HG02571 (cell line): Measurements from ENCODE around the gene EPS8L2.

ENCODE experiments used
- ATAC-seq: cut with Tn5 transposase; IDR thresholded peaks from one replicate; pipeline ENCODE4 v1.9.1; 2021; ENCODE audit warnings: mild to moderate bottlenecking, moderate library complexity; ENCODE audit not compliant: unreplicated experiment

The EPS8L2 gene

DNA sequence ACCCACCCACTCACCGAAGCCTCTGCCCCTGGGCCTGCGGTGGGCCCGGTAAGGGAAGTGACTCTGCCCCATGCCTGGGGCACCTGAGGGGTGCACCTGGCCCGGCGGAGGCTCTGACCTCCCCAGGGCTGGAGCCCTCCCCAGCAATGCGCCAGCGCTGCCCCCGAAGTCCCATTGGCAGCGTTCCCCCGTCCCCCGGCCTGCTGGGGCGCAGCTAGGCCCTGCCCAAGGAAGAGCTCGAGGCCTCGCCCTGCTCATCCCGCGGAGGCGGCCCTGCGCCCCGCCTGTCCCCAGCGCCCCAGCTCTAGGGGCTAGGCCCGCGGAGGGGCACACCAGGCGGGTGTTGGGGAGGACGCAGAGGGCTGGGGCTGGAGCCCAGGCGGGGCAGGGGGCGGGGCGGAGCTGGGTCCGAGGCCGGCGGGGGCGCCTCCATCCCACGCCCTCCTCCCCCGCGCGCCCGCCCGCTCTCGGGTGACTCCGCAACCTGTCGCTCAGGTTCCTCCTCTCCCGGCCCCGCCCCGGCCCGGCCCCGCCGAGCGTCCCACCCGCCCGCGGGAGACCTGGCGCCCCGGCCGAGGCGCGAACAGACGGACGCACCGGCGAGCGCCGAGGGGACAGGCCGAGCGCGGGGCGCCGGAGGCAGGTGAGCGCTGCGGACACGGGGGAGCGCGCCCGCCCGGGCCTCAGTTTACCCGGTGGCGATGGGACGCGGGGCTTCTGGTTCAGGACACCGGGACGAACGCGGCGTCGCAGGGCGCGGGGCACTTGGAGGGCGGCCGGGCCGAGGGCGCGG is at the start of gene EPS8L2:
EPS8L2 (plus strand) TSS at position 586 of the 793 bp plus-strand sequence. CDS start 3,177 bp downstream, outside the sequence.
- ATAC-seq: no peak

- ATAC-seq: no peak
Measured at GRCh38 chr11:656426-656825, 49.6 kb upstream of the EPS8L2 start.

- no peak for ATAC-seq
Measured at GRCh38 chr11:656866-657265, 49.2 kb upstream of the EPS8L2 start.

DNA sequence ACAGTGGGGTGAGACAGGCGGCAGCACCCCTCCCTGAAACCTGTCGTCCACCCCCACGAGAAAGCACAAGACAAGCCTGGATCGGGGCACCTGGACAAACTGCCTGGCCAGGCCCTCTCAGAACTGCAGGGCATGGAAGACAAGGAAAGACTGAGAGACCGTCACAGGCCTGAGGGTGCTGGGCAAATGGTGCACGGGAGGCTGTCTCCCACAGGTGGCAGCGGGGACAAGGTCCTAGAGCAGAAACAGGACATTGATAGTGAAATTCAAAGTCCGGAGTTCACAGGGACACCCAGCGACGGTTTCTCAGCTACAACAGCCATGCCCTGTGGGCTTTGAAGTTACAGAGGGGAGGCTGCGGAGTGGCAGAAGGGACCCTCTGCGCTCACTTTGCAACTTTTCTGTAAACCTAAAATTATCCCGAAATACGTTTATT is 48.3 kb upstream of the EPS8L2 start:
- ATAC-seq: no peak

DNA sequence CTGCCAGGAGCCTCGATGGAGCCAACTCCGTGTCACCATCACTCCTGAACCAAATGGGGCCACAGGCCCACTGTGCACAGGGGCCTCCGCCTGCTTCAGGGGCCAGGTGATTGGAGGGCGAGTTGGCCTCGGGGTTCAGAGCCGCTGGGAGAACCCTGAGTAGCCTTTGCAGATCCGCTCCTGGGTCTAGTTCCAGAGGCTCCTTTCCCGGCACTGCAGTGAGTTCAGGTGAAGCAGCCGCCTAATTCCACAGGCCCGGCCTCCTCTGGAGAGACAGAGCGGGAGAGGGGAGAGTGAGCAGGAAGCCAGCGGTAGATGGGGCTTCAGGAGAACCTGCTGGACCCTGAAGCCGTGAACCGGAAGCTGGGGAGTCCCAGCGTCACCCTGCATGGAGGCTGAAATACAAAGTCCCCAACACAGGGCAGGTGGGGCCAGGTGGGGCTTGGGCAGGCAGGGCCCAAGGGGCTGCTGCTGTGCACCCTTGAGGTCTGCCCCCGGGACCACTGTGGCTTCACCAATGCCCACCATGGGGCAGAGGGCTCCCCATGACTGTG is 46.4 kb upstream of the EPS8L2 start:
- ATAC-seq: no peak

GRCh38 chr11:660281-660680 is 45.8 kb upstream of the EPS8L2 start:
- ATAC-seq: no peak

GRCh38 chr11:660681-661444 is 45.2 kb upstream of the EPS8L2 start:
- no peak for ATAC-seq

DNA sequence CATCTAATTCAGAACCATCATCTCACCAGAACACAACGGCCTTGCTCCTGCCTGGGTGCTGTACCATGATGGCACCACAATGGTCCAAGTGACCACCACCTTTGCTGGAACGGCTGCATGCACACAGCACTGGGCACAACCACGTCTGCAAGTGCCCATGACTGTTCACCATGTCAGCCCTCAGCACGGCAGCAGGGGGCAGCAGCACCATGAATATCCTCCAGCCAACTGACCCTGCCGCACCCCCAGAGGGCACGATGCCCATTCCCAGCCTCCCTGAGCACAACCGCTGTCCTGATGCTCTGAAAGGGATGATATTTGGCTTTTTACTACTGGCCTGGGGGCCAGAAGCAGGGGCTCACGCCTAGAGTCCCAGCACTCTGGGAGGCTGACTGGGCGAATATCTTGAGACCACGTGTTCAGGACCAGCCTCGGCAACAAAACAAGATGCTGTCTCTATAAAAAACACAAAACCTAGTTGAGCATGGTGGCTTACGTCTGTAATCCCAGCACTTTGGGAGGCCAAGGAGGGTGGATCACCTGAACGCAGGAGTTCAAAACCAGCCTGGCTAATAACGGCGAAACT is 43.2 kb upstream of the EPS8L2 start:
- no peak for ATAC-seq

DNA sequence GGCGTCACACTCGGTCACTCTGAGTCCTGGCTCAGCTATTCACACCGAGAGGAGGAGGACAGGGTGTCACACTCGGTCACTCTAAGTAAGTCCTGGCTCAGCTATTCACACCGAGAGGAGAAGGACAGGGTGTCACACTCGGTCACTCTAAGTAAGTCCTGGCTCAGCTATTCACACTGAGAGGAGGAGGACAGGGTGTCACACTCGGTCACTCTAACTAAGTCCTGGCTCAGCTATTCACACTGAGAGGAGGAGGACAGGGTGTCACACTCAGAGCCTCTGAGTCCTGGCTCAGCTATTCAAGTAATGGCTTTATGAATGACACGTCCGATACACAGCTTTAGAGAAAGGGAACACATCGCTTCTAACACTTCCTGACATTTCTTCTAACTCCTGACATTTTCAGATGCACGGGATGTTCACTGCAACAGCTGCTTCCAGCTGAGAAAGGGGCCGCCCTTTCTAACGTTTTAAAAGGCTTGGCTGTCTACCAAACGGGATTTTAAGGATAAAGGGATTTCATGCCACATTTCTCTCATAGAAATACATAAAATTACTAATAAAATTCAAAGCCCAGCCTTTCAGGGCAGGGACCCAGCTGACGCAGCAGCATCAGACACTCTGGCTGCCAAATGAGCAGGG is 40.8 kb upstream of the EPS8L2 start:
- no peak for ATAC-seq

GRCh38 chr11:665704-666281 is 40.2 kb upstream of the EPS8L2 start:
- ATAC-seq: no peak

DNA sequence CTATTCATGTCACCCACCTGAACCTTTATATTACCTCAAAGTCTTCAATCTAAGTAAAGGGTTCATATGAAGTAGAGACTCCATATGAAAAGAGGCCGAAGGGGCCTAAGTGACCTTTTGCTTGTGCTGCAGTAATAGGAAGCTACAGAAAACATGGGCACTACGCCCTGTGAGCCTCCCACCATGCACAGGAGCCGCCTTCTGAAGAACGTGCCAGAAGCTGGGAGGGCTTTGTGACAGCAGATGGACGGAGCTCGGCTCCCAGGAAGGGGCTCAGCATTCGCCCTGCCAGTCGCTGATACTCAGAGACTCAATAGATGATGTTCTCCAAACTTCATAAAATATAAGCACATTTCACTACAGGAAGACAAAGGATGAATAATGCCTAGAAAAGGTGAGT is 32.2 kb upstream of the EPS8L2 start:
- no peak for ATAC-seq

DNA sequence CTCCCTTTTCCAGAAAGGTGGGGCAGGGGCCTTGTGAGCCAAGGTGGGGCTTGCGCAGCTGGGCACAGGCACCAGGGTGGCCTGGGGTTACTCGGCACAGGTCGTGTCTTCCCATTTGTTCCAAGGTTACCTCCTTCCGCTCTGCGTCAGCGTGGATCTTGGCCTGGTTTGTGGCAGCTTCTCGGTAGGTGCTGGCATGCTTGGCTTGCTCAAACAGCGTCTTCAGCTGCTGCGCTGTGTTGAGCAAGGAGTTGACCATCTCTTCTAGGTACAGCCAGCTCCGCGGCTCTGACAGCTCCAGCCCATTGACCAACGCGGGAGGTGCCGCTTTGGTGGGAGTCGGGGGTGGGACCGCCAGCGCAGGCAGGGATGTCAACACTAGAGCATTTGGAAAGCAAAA is 31.6 kb upstream of the EPS8L2 start:
- ATAC-seq: no peak

- ATAC-seq: no peak
Measured at GRCh38 chr11:678297-678696, 27.7 kb upstream of the EPS8L2 start.

DNA sequence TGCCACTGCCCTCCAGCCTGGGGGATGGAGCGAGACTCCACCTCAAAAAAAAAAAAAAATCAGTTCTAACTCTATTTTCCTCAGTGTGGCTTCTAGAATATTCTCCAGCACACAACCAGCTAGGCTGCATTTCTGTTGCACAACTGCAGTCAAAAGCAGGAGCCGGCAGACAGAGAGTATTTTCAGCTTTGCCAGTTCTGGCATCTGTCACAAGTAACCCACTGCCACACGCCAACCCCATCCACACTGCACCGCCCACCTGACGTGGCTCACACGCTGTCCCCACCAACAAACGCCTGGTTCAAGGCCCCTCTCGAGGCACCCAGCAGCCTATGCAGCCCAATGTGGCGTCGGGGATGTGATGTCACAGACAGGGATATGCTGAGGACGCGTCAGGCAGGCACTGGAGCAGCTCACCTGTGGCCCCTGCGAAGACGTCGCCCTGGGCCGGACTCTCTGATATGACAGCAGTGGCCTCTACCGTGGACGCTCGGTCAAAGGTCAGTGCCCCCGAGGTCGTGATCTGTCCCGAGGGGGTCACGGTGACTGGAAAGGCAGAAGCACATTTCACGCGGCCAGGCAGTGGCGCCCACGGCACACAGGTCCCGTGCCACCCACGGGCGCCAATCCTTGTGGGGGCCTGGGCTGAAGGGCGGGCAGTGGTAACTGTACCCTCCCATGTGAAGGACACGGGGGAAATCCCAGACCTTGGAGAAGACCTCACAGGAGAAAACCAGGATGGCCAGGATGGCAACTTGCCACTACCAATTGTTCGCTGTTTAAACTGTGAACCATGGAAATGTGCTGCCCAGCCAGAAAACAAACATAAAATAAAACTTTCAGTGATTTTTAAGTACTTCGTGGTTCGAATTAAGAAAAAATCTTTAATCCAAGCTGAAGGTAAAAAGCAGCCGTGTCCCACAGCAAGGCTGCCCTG is 26.5 kb upstream of the EPS8L2 start:
- ATAC-seq: no peak

DNA sequence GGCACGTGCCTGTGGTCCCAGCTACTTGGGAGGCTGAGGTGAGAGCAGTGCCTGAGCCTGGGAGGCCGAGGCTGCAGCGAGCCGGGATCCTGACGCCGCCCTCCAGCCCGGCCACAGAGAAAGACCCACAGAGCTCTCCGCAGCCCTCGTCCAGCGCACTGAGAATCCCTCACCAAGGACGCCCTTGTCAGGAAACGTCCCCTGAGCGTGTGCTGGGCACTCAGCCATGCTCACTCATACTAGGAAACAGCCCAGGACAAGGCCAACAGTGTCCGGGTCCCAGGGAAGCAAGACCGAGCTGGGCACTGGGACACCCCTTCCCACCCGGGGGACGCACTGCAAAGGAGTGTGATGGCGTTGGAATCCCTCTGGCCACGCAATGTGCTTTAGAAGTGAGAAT is 25.6 kb upstream of the EPS8L2 start:
- no peak for ATAC-seq

DNA sequence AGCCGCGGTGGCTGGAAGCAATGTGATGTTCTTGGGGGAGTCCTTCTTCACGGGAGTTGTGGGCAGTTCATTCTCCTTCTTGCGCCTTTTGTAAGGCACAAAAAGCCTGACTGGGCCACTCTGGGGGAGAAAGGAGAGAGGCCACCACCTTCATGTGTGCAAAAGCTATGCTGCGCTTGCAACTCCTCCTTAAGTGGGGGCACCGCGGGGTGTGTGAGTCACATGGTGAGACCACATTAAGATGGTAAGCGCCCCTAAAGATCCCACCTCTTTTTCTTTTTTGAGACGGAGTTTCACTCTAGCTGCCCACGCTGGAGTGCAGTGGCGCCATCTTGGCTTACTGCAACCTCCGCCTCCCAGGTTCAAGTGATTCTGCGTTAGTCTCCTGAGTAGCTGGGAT is 25.1 kb upstream of the EPS8L2 start:
- ATAC-seq: no peak

DNA sequence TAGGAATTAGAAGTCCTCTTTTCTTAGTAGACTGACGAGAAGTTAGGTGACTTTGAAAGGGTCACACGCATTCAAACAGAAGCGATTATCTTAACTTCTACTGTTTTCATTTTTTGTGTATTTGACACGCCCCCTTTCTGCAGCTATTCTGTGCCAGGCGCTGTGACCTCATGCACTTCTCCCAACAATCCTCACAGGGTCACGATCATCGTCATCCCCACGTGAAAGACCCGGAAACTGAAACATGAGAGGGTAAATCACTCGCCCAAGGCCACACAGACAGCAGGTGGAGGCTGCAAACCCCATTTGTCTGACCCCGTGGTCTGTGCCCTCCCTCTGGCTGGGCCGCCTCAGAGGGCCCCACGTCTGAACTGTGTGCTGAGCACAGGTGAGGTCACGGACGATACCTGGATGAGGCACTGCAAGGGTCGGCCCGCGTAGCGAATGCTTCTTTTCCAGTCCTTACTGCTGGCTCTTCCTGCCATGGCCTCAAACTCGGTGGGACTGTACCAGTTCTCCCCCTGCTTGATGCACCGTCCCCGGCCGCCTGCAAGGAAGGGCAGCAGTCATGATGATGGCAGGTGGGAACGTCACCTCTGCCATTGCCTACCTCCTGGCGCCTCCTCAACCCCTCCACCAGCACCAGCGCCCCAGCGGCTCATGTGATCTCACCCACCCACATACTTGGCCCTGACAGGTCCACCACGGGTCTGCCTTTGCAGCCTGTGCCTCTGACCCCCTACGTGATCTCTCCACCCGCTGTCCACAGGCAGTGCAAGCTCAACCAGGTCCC is 19.4 kb upstream of the EPS8L2 start:
- no peak for ATAC-seq

DNA sequence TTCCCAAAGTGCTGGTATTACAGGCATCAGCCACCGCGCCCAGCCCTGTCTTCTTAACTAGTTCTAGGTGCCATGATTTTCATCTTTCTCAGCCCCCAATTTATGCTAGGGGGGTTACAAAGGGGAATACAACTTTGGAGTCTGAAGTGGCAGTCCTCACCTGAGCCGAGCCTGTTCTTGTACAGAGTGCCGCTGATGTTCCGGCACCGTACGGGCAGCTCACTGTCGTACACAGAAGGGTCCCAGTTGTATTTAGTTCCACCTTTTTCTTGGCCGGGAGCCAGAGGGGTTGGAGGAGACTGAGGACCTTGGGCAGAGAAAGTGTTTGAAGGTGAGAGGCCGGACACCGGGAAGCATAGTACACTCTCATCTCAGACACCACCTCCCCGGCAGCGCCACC is 18.3 kb upstream of the EPS8L2 start:
- no peak for ATAC-seq

- ATAC-seq: no peak
Measured at GRCh38 chr11:688681-689080, 17.4 kb upstream of the EPS8L2 start.
